HL-60 (cell line): ENCODE results near the gene STAT1.

Experiments
- DNase-seq, 2 experiments: peaks; one replicate each; pipeline ENCODE4 v3.0.0-alpha.2; 2010 to 2020; ENCODE audit warnings: low read depth in 1 of 2, low spot score in 1 of 2
- H3K27ac ChIP-seq: fragments of 250-450 bp; sonication (Bioruptor Pico); replicated peaks from 2 replicates; pipeline ENCODE4 v1.5.1; 2020; ENCODE audit warnings: mild to moderate bottlenecking, moderate library complexity
- H3K27me3 ChIP-seq: fragments of 250-450 bp; sonication (Bioruptor Pico); 2 replicates; pipeline ENCODE4 v1.5.1; 2021; ENCODE audit warnings: mild to moderate bottlenecking, moderate library complexity; ENCODE audit not compliant: insufficient read depth, poor library complexity, severe bottlenecking
- H3K4me3 ChIP-seq: replicated peaks from 2 replicates; pipeline ENCODE4 v1.5.1; 2011; ENCODE audit warnings: mild to moderate bottlenecking, control low read depth, low read length; ENCODE audit not compliant: insufficient read depth
- GABPA ChIP-seq: IDR thresholded peaks from 2 replicates; pipeline ENCODE4 v1.6.1; 2012; ENCODE audit warnings: low read depth
- POLR2AphosphoS5 ChIP-seq: IDR thresholded peaks from 2 replicates; pipeline ENCODE4 v1.6.1; 2012; ENCODE audit warnings: low read depth
- REST ChIP-seq: IDR thresholded peaks from 2 replicates; pipeline ENCODE4 v1.6.1; 2012; ENCODE audit warnings: low read depth; ENCODE audit not compliant: insufficient replicate concordance
- SPI1 ChIP-seq: IDR thresholded peaks from 2 replicates; pipeline ENCODE4 v1.6.1; 2012; ENCODE audit warnings: low read depth, mild to moderate bottlenecking, borderline replicate concordance
- TF ChIP-seq, protein P1 (sequence below): IDR thresholded peaks from one replicate; pipeline ENCODE4 v1.5.1; 2011; ENCODE audit warnings: low read length, control low read depth, inconsistent platforms; ENCODE audit not compliant: insufficient read depth

The STAT1 gene

GRCh38 chr2:190968522-190968921 is 45.4 kb downstream of the STAT1 start:
- H3K27ac ChIP-seq = no peak overlapping the region
- no peaks in the 10 kb centered on the region for H3K27me3 ChIP-seq
- H3K4me3 ChIP-seq = no peak overlapping the region
- no peak for DNase-seq
- TF ChIP-seq, protein P1, sequence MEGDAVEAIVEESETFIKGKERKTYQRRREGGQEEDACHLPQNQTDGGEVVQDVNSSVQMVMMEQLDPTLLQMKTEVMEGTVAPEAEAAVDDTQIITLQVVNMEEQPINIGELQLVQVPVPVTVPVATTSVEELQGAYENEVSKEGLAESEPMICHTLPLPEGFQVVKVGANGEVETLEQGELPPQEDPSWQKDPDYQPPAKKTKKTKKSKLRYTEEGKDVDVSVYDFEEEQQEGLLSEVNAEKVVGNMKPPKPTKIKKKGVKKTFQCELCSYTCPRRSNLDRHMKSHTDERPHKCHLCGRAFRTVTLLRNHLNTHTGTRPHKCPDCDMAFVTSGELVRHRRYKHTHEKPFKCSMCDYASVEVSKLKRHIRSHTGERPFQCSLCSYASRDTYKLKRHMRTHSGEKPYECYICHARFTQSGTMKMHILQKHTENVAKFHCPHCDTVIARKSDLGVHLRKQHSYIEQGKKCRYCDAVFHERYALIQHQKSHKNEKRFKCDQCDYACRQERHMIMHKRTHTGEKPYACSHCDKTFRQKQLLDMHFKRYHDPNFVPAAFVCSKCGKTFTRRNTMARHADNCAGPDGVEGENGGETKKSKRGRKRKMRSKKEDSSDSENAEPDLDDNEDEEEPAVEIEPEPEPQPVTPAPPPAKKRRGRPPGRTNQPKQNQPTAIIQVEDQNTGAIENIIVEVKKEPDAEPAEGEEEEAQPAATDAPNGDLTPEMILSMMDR = no peak
- TF ChIP-seq GABPA (no peak), SPI1 (no peak), REST (no peak), POLR2AphosphoS5 (no peak)

- no peak overlapping the region for H3K4me3 ChIP-seq
- H3K27me3 ChIP-seq = no peaks in the 10 kb centered on the region
- no peak overlapping the region for H3K27ac ChIP-seq
- TF ChIP-seq, protein P1 = no peak
- TF ChIP-seq SPI1 (no peak), REST (no peak), GABPA (no peak), POLR2AphosphoS5 (no peak)
- no peak for DNase-seq
Measured at GRCh38 chr2:190965580-190966222, 48.3 kb downstream of the STAT1 start.

GRCh38 chr2:190964170-190964795 is 49.7 kb downstream of the STAT1 start:
- DNase-seq = no peak
- Histone ChIP-seq H3K27ac (no peak overlapping the region), H3K4me3 (no peak overlapping the region), H3K27me3 (no peaks in the 10 kb centered on the region)
- TF ChIP-seq POLR2AphosphoS5 = no peak
- TF ChIP-seq SPI1 = no peak
- TF ChIP-seq GABPA = no peak
- no peak for TF ChIP-seq REST
- TF ChIP-seq, protein P1 = no peak
